Gastrocnemius medialis (tissue), 4 donors: ENCODE measurements around the gene DCUN1D3. TPM values are rescaled to one million over a fixed set of nuclear protein-coding genes. Genes with fewer than 3 reads are reported as not detected.

ENCODE experiments used
- ATAC-seq, 2 donors: fragments of 150-250 bp; one replicate each; pipeline ENCODE4 v1.9.1; 2016
- DNase-seq, 2 donors: peaks; one replicate each; pipeline ENCODE4 v3.0.0-alpha.2; 2019
- H3K27ac ChIP-seq, 4 donors: fragments of 200-600 bp; sonication (generic); 1 replicate in 1 of 4; 2 replicates in 3 of 4; pipeline ENCODE4 v1.5.1; 2016 to 2018; ENCODE audit warnings: mild to moderate bottlenecking in 2 of 4, moderate library complexity in 1 of 4
- H3K27me3 ChIP-seq, 3 donors: fragments of 200-600 bp; sonication (generic) in 2 of 3; 1 replicate in 1 of 3; 2 replicates in 2 of 3; pipeline versions ENCODE4 v1.5.1 to v1.6.0; 2016 to 2019; ENCODE audit warnings: mild to moderate bottlenecking in 1 of 3, moderate library complexity in 1 of 3
- H3K36me3 ChIP-seq, 2 donors: fragments of 200-600 bp; sonication (generic) in 1 of 2; one replicate each; pipeline ENCODE4 v1.5.1; 2017 to 2018
- H3K4me1 ChIP-seq, 2 donors: fragments of 200-600 bp; sonication (generic) in 1 of 2; one replicate each; pipeline ENCODE4 v1.5.1; 2016 to 2017; ENCODE audit warnings: mild to moderate bottlenecking in 2 of 2
- H3K4me3 ChIP-seq, 4 donors: fragments of 200-600 bp; sonication (generic) in 3 of 4; 1 replicate in 1 of 4; 2 replicates in 3 of 4; pipeline ENCODE4 v1.5.1; 2016 to 2019; ENCODE audit warnings: mild to moderate bottlenecking in 2 of 4
- H3K9me3 ChIP-seq, 3 donors: fragments of 200-600 bp; sonication (generic) in 2 of 3; 1 replicate in 1 of 3; 2 replicates in 2 of 3; pipeline ENCODE4 v1.5.1; 2016 to 2019
- POLR2A ChIP-seq, 2 donors: fragments of 450-650 bp; IDR thresholded peaks; one replicate each; pipeline ENCODE4 v1.6.1; 2017; ENCODE audit warnings: antibody characterized with exemption in 2 of 2, mild to moderate bottlenecking in 2 of 2, moderate library complexity in 2 of 2
- in situ Hi-C, 4 donors: fragments of 200-750 bp; cut with MboI; loops; one replicate each; pipeline versions ENCODE4 v1.15.0 to v1.8.0; 2017; ENCODE audit warnings: low sequenced_read_pairs in 4 of 4
- intact Hi-C: fragments of 100-400 bp; cut with DNase I; formaldehyde crosslinking; loops from one replicate; pipeline ENCODE4 v1.15.1; 2023; ENCODE audit warnings: low total_unique reads
- total RNA-seq, 4 donors: library from RNA; depleted of rRNA; stranded (reverse); fragments of >200 nt; gene quantifications; one replicate each; pipeline versions ENCODE4 v1.1.0 to v1.2.3, GENCODE V29; 2016
- TF ChIP-seq, protein P1 (sequence below), 5 experiments: fragments of 450-650 bp in 3 of 5; fragments of 200-600 bp in 2 of 5; sonication (generic) in 2 of 5; IDR thresholded peaks in 4 of 5; conservative IDR thresholded peaks in 1 of 5; 1 replicate in 4 of 5; 2 replicates in 1 of 5; pipeline ENCODE4 v1.5.1; 2016 to 2019; ENCODE audit warnings: antibody characterized with exemption in 5 of 5, mild to moderate bottlenecking in 3 of 5, moderate library complexity in 3 of 5

The DCUN1D3 gene
- total RNA-seq, 4 donors from 2014 or later = 7.6 to 10.5 (median 8.3) TPM

DNA sequence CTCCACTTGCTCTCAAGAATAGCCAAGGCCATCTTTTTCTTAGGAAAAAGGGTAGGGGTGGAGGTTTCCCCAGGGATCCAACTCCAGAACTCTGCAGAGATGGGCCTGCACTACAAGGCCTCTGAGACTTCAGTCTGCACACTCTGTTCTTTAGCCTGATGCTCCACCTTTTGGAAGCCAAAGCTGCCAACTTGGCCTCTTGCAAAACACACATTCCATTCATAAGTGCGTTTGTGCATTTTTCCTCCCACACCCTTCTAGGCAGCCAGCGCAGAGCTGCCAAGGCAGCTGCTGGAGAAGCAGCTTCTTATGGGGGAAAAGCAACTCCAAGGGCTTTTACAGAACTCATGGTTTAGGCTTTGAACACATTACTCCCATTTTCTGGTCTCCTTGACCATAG lies 48.6 kb downstream of the DCUN1D3 start:
- DNase-seq (peak; percentile 66 to 87), ATAC-seq (peak; percentile 93 to 95)
- peaks cover 23 to 37% of the 10 kb centered on the region in 2 donors for H3K4me1 ChIP-seq
- H3K27ac ChIP-seq = peak overlapping the region; percentile 46 to 75 (median 70)
- no peaks in the 10 kb centered on the region for H3K27me3 ChIP-seq
- in situ Hi-C loops (loop anchor here in 3 of 4 donors (5.0 to 25.0 kb wide), 5 partner anchors 63 to 436 kb away; partner anchors contain the start of gene CRYM (in 1 of the 3)), intact Hi-C loops (loop anchor here (1.0 kb wide), 1 partner anchor 48 kb away; no protein-coding TSS in a partner anchor)
- H3K9me3 ChIP-seq = no peaks in the 10 kb centered on the region
- H3K36me3 ChIP-seq = no peaks in the 10 kb centered on the region
- TF ChIP-seq POLR2A (IDR thresholded peaks at IDR 0.05) = peak in 1 of 2 donors; percentile 9
- TF ChIP-seq, protein P1, sequence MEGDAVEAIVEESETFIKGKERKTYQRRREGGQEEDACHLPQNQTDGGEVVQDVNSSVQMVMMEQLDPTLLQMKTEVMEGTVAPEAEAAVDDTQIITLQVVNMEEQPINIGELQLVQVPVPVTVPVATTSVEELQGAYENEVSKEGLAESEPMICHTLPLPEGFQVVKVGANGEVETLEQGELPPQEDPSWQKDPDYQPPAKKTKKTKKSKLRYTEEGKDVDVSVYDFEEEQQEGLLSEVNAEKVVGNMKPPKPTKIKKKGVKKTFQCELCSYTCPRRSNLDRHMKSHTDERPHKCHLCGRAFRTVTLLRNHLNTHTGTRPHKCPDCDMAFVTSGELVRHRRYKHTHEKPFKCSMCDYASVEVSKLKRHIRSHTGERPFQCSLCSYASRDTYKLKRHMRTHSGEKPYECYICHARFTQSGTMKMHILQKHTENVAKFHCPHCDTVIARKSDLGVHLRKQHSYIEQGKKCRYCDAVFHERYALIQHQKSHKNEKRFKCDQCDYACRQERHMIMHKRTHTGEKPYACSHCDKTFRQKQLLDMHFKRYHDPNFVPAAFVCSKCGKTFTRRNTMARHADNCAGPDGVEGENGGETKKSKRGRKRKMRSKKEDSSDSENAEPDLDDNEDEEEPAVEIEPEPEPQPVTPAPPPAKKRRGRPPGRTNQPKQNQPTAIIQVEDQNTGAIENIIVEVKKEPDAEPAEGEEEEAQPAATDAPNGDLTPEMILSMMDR (IDR thresholded peaks at IDR 0.05 in 4 of 5, conservative IDR thresholded peaks at IDR 0.05 in 1 of 5) = no peak
- no peak overlapping the region for H3K4me3 ChIP-seq

DNA sequence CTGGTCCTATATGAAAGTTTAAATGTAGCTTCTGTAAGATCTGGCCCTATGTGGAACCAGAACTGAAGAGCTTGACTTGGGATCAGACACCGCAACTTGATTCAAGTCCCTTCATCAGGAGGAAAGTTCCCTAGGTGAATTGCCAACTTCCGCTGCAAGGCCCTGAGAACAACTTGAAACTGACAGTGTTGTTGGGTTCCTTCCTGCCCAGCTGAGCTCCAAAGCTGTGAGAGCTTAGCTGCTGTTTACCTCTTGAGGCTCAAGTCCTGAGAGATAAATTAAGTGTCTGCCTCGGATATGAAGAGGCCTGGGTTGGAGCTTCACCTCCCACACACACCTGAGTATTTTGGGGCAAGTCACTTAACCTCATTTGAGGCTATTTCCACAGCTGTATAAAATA lies 49.2 kb downstream of the DCUN1D3 start:
- Histone ChIP-seq H3K27me3 (no peaks in the 10 kb centered on the region), H3K4me3 (no peak overlapping the region), H3K27ac (peak overlapping the region; percentile 38 to 75 (median 70)), H3K36me3 (no peaks in the 10 kb centered on the region), H3K4me1 (peaks cover 23 to 42% of the 10 kb centered on the region in 2 donors), H3K9me3 (no peaks in the 10 kb centered on the region)
- DNase-seq (peak in 1 of 2 donors; percentile 34), ATAC-seq (peak; percentile 13 to 35)
- in situ Hi-C loops (loop anchor here in 3 of 4 donors (5.0 to 25.0 kb wide), 5 partner anchors 64 to 436 kb away; partner anchors contain the start of gene CRYM (in 1 of the 3)), intact Hi-C loops (loop anchor here (1.0 kb wide), 2 partner anchors 48 to 232 kb away; no protein-coding TSS in a partner anchor)
- TF ChIP-seq, protein P1 (IDR thresholded peaks at IDR 0.05 in 4 of 5, conservative IDR thresholded peaks at IDR 0.05 in 1 of 5) = no peak
- TF ChIP-seq POLR2A (IDR thresholded peaks at IDR 0.05) = no peak

DNA sequence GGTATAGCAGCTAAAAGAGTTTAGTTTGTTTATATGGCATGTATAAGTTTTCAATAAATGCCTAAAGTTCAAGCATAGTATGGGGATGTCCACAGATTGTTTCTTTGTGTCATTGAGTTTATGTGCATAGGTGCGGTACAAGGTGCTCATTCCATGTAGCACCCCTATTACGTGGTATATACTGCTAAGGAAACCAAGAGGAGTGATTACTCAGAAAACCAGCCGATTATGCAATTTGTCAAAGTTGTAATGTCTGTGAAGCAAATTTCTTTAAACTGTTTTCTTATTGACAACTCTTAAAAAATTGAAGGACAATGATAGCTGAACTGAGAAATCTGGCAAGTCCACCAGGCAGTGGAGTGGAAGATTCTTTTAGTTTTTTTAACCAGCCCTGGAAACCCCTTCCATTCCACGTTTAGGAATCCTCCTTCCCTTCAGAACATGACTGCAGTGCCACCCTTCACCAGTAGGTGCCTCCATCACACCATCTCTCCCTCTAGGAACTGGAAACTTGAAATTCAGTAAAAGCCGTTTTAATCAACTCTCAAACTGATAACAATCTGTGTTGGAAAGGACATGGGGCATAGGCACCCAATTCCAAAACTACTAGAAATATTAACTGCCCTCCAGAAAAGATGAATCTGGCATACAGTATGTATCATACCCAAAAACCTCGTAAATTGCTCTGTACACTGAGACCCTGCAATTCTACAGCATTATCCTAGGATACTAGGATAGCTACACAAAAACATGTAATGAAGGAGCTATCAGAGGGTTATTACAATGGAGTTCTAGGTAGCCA lies 50.4 kb downstream of the DCUN1D3 start:
- peak in 1 of 2 donors; percentile 43 for ATAC-seq
- intact Hi-C loops (loop anchor here (1.0 kb wide), 1 partner anchor 234 kb away; no protein-coding TSS in a partner anchor), in situ Hi-C loops (loop anchor here in 3 of 4 donors (5.0 to 25.0 kb wide), 5 partner anchors 65 to 438 kb away; partner anchors contain the start of gene CRYM (in 1 of the 3))
- no peak overlapping the region for H3K4me3 ChIP-seq
- H3K27ac ChIP-seq = peak overlapping the region in 3 of 4 donors; percentile 38 to 75 (median 72)
- peaks cover 23 to 42% of the 10 kb centered on the region in 2 donors for H3K4me1 ChIP-seq
- TF ChIP-seq, protein P1 (IDR thresholded peaks at IDR 0.05 in 4 of 5, conservative IDR thresholded peaks at IDR 0.05 in 1 of 5) = peak; percentile 89 to 96 (median 96)
- TF ChIP-seq POLR2A (IDR thresholded peaks at IDR 0.05) = no peak
- no peaks in the 10 kb centered on the region for H3K9me3 ChIP-seq
- no peaks in the 10 kb centered on the region for H3K27me3 ChIP-seq
- DNase-seq = peak in 1 of 2 donors; percentile 42
- no peaks in the 10 kb centered on the region for H3K36me3 ChIP-seq

DNA sequence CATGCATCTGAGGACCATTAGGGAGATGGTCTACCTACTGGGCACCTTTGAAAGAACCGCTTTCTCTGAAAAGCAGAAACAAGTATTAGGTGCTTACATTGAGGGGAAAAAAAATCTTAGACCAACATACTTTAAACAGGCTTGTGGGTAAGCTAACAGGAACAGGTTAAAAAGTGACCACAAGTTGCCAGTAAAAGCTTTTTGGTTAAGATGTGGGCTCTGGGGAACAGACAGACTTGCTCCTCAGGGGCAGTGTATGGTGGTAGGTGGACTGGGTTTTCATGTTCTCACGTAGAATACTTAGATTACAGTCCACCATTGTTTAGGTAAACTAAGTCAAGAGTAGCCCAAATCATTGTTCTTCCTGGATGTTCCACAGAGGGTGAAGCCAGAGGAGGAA lies 52.6 kb downstream of the DCUN1D3 start:
- TF ChIP-seq, protein P1 (IDR thresholded peaks at IDR 0.05 in 4 of 5, conservative IDR thresholded peaks at IDR 0.05 in 1 of 5) = no peak
- TF ChIP-seq POLR2A (IDR thresholded peaks at IDR 0.05) = no peak
- no peaks in the 10 kb centered on the region for H3K36me3 ChIP-seq
- H3K4me1 ChIP-seq = peaks cover 23 to 33% of the 10 kb centered on the region in 2 donors
- no peaks in the 10 kb centered on the region for H3K9me3 ChIP-seq
- in situ Hi-C loops = no loop called here
- no peaks in the 10 kb centered on the region for H3K27me3 ChIP-seq
- ATAC-seq (no peak), DNase-seq (no peak)
- intact Hi-C loops = no loop called here
- no peak overlapping the region for H3K27ac ChIP-seq
- no peak overlapping the region for H3K4me3 ChIP-seq
